HG02588 (cell line): ENCODE results near the gene TRABD2B.

ENCODE experiments used
- ATAC-seq: cut with Tn5 transposase; IDR thresholded peaks from one replicate; pipeline ENCODE4 v1.9.1; 2021; ENCODE audit warnings: mild to moderate bottlenecking, moderate library complexity; ENCODE audit not compliant: unreplicated experiment

Gene TRABD2B

DNA sequence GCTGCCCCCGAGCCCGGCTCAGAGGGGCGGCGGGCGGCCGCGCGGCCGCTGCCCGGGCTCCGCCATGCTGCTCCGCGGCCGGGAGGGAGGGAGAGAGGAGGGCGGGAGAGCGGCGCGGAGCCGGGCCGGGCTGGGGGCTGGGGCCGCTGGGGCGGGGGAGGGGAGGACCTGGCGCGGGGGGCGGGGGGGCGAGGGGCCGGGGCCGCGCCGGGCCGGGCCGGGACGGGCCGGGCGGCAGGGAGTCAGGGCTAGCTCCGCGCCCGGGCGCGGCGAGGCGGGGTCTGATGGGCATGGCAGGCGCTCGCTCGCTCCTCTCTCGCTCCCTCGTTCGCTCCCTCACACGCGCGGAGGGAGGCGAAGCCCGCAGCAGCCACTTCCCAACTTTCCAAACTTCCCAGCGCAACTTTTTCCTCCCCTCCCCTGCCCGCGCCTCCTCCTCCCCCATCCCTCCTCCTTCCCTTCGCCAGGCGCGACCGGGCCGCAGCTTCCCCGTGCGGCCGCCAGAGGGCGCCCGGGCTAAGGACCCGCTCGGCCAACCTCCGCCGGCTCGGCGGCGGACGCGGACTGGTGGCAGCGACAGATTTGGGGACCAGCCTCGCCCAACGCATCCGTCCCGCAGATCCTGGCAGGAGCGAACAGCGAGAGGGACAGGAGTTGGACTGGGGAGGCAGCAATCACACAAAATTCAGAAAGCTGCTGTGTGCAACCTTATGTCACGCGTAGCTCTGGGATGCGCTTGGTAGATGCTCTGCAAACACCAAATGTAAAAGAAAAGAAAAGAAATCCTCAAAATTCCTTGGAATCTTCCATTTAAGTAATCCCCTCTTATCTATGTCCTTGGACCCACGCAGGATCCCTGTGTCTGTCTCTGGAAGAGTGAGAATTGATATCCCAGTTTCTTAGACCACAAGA lies at the start of gene TRABD2B:
Gene TRABD2B, minus strand, starts transcription at position 97 of the 912 bp plus-strand sequence.
- ATAC-seq = peak; percentile 82

DNA sequence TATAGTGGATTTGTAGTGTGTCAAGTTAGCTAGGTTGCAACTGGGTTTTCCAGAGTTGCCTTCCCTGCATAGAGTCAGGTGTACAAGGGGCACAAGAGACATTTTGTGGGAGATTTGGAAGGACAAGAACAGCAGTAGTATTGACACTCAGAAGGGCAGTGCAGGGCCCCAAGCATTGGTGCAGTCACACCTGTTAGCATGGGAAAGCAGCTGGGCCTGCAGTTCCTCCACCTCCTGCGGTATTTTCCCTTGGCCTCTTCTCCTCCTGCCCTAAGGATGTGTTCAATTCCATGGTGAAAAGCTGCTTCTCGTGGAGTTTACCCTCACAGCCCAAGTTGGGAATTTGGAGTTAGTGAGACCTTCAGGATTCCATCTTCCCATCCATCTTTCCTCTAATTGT lies 47.1 kb upstream of the TRABD2B start:
- ATAC-seq = no peak

DNA sequence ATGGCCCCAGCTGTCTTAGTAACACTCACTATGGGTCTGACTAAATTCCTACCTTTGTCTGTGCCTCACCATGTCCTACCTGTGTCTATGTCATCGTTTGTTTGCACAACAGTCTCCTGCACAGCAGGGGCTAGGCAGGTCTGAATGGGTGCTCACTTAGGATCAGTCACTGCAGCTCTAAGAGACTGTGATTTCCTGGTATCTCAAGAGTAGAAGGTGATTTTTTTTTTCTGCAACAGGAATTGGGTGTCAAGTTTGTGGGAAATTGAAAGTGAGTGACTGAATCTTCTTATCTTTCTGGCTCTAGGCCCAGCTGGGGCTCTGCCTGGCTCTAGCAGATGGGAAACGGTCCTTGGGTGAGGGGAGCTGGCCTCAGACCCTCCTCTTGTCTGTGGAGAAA lies 46.4 kb upstream of the TRABD2B start:
- ATAC-seq = no peak

- ATAC-seq = no peak
Measured at GRCh38 chr1:48040154-48040553, 43.0 kb upstream of the TRABD2B start.

DNA sequence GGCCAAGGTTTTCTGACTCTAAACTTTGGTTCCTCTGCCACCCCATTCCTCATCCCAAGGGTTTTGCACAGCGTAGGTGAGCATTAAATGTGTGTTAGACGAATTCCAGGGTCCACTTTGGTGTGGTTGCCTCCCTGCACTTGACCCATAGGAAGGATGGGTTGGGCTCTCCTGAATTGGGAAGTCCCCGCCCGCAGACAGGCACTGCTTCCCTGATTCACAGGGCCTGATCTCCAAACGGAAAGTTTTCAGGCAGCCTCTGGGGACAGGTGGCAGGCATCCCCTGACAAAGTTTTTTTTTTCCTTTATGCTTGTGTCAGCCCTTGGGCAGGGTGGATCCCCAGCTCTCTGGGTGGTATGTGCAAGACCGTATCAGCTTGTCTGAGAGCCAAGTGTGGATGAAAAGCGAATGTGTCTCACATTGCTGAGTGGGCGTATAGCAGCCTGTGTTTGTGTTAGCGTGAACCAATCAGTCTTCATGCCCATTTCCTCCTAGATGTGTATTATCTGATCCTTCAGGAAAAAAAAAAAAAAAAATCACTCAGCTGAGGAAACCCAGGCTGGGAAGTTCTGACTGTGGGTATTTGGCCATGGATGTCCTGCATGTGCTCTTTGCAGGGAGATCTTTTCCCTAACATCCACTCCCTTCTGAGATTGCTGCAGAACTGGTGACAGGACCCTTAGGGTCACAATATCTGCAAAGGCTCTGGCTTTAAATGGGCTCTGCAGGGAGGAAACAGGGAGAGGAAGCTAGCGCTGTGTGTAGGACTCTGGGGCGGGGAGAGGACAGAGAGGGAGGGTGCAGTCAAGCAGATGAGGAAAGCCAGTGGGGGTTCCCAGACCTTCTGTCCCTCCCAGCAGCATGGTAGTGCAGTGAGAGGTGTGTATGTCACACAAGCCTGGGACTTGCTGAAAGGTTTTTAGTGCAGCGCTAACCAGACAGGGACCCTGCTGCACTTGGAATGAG lies 42.2 kb upstream of the TRABD2B start:
- ATAC-seq = peak; percentile 52

GRCh38 chr1:48038270-48038767 lies 41.1 kb upstream of the TRABD2B start:
- ATAC-seq = no peak

- no peak for ATAC-seq
Measured at GRCh38 chr1:48036710-48037355, 39.6 kb upstream of the TRABD2B start.

DNA sequence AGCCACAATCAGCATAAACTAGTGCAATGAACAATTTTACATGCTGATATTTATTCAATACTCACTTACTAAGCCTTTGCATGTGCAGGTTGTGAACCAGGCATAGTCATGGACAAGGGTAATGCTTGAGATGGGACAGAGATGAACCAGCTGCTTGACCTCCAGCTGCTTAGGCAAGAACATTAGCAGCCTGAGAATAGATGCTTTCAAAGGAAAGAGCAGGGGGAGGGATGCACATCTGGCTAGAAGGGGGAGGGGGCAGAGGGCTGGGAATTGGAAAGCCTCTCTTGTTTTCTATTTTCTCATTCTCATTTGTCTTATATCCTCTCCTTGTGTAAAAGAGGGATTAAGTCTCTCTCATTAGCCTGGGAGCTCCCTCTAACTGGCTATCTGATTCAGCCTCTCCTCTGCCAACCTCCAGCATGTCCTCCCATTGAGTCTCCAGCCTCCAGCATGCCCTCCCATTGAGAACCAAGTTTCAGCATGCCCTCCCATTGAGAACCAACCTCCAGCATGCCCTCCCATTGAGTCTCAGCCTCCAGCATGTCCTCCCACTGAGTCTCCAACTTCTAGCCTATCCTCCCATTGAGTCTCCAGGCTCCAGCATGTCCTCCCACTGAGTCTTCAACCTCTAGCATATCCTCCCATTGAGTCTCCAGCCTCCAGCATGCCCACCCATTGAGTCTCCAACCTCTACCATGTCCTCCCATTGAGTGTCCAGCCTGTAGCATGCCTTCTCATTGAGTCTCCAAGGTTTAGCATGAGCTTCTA lies 38.4 kb upstream of the TRABD2B start:
- no peak for ATAC-seq

- ATAC-seq = no peak
Measured at GRCh38 chr1:48033495-48034045, 36.4 kb upstream of the TRABD2B start.

GRCh38 chr1:48031676-48032075 lies 34.5 kb upstream of the TRABD2B start:
- no peak for ATAC-seq

GRCh38 chr1:48030696-48031365 lies 33.6 kb upstream of the TRABD2B start:
- ATAC-seq = no peak

GRCh38 chr1:48030211-48030610 lies 33.0 kb upstream of the TRABD2B start:
- no peak for ATAC-seq

DNA sequence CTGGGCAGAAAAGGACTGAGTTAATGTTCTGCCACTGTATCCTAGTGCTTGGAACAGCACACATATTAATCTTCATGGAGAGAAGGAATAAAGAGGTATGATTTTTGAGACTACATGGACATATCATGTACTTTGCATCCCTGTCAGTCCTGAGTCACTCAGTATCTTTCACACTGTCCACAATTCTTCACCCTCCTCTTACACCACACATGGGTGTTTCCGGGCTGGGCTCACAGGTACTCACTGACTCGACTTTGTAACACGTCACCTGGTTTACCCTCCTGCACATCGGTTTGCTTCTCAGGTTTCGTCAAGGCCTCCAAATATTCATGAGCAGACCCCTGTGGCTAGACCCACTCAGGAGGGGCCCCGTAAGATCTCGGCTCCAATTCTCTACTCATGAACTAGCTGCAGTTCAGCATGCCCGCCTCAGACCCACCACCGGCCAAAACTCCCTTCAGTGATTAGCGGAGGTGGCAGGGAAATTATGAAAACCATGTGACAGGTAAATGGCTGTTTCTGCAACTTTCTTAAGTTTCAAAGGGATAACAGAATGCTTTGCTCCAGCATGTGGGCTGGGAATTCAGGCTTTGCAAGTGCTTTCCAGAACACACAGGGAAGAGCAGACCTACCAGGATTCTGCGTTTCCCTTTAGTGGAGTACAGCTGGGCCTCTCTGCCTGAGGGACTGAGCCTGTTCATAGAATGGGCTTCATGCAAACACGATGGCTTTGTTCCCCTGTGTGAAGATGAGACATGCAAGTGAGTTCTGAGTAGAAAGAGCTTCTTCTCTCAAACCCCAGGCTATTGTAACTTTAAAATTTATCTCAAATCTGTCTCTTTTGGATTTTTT lies 31.3 kb upstream of the TRABD2B start:
- no peak for ATAC-seq

DNA sequence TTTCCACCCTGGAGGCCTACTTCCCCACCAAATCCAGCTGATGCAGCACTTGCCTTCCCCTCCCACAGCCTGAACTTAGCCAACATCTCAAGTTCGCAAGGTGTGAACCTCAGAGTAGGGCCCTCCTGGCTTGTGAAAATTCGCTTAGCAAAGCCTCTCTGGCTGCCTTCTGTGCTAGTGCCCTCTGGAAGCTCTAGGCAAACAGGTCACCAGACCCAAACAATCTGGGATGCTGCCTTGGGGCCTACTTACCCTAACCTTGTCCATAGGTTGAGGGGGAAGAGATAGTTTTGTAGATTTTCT lies 30.3 kb upstream of the TRABD2B start:
- ATAC-seq = no peak

- no peak for ATAC-seq
Measured at GRCh38 chr1:48026701-48027532, 29.7 kb upstream of the TRABD2B start.

DNA sequence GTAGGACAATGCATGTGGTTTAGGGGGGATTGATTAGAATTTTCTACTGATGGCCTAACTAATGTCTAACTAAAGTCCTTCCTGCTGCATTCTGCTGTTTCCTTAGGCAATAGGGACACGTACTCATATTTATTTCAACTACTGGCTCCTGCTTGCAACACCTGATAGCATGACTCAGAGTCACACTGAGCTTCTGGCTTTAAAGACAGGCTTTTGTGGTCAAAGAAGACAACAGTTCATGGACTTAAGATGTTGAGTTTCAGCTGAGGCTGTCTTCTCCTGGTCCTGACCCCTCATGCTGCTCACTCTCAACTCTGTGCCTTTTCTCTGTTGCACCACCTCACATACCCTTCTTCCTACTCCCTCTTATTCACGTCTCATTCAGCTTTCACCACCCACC lies 29.1 kb upstream of the TRABD2B start:
- no peak for ATAC-seq

DNA sequence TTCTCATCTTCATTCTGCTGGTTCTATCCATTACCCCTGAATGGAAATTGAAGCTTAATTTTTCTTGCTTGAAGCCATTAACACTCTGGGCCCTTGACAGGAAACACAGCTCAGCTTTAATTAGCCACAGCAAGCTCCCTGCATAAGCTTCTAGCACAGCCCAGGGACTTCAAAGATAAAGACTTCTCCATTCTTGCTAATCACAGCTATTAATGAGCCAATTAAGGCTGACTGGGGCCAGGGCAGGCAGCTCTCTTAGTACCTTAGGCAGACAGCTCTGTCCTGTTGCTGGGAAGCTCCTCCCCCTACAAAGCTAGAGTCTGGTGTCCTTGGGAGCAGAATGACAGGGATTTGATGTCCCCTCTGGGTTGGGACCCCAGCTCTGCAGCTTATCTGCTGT lies 27.9 kb upstream of the TRABD2B start:
- no peak for ATAC-seq

DNA sequence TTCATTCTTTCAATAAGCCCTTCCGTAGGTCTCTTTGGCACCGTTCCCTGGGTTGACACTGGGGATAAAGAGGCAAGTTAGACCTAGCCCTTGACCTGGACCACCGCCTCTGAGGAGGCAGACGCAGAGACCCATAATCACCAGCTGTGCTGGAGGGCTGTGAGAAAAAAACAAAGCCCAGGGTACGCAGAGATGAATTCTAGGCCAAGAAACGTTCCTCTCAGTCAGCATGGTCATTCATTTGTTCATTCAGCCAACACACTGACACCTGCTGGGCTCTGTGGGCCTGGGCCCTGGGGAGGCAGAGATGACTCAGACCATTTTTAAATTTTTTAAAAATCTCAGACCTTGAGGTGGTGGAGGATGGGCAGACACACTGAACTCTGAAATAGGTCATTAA lies 26.3 kb upstream of the TRABD2B start:
- no peak for ATAC-seq
